Neuron (in vitro differentiated cells): ENCODE data around the gene PPP2R3A.
A peak's percentile ranks its signal among the peaks of the same experiment; 100 is the strongest.
"Not testable (repeated sequence)": the region's sequence is repeated elsewhere in the genome, so short reads cannot be mapped to it uniquely, and the experiment has no call there.

Experiments used
- H2AFZ ChIP-seq: one replicate; pipeline ENCODE4 v1.6.1; 2013; ENCODE audit warnings: low read depth, mild to moderate bottlenecking, inconsistent platforms, low read length, moderate library complexity
- H3K27me3 ChIP-seq: one replicate; pipeline ENCODE4 v1.6.1; 2013; ENCODE audit warnings: low read length; ENCODE audit not compliant: insufficient read depth
- H3K36me3 ChIP-seq: one replicate; pipeline ENCODE4 v1.6.1; 2013; ENCODE audit warnings: low read length; ENCODE audit not compliant: insufficient read depth
- H3K4me1 ChIP-seq: one replicate; pipeline ENCODE4 v1.6.1; 2013; ENCODE audit warnings: low read length; ENCODE audit not compliant: insufficient read depth
- H3K4me3 ChIP-seq: 2 replicates; pipeline ENCODE4 v1.5.1; 2013; ENCODE audit warnings: mild to moderate bottlenecking, low read length, moderate library complexity
- H3K9me3 ChIP-seq: one replicate; pipeline ENCODE4 v1.6.1; 2013; ENCODE audit warnings: low read length

PPP2R3A gene

GRCh38 chr3:136168236-136168635, 202.7 kb downstream of the PPP2R3A start:
- not testable (repeated sequence) for H3K36me3 ChIP-seq, H2AFZ ChIP-seq, H3K27me3 ChIP-seq, H3K4me1 ChIP-seq, H3K9me3 ChIP-seq, H3K4me3 ChIP-seq

- no peaks in the 10 kb centered on the region for H3K4me1 ChIP-seq
- H3K9me3 ChIP-seq = no peaks in the 10 kb centered on the region
- no peak overlapping the region for H3K4me3 ChIP-seq
- H3K27me3 ChIP-seq = no peaks in the 10 kb centered on the region
- H3K36me3 ChIP-seq = no peaks in the 10 kb centered on the region
- H2AFZ ChIP-seq = no peak overlapping the region
These were observed 205.6 kb downstream of the PPP2R3A start for GRCh38 chr3:136171097-136171542.

GRCh38 chr3:136173939-136174490, 208.5 kb downstream of the PPP2R3A start:
- no peaks in the 10 kb centered on the region for H3K4me1 ChIP-seq
- no peak overlapping the region for H2AFZ ChIP-seq
- H3K9me3 ChIP-seq = no peaks in the 10 kb centered on the region
- no peaks in the 10 kb centered on the region for H3K27me3 ChIP-seq
- no peaks in the 10 kb centered on the region for H3K36me3 ChIP-seq
- no peak overlapping the region for H3K4me3 ChIP-seq

- H3K36me3 ChIP-seq = no peaks in the 10 kb centered on the region
- no peak overlapping the region for H2AFZ ChIP-seq
- no peaks in the 10 kb centered on the region for H3K27me3 ChIP-seq
- no peak overlapping the region for H3K4me3 ChIP-seq
- no peaks in the 10 kb centered on the region for H3K4me1 ChIP-seq
- H3K9me3 ChIP-seq = no peaks in the 10 kb centered on the region
These were observed 212.3 kb downstream of the PPP2R3A start for GRCh38 chr3:136177876-136178275.

- H3K27me3 ChIP-seq = no peaks in the 10 kb centered on the region
- no peak overlapping the region for H3K4me3 ChIP-seq
- H2AFZ ChIP-seq = no peak overlapping the region
- no peaks in the 10 kb centered on the region for H3K9me3 ChIP-seq
- H3K36me3 ChIP-seq = no peaks in the 10 kb centered on the region
- H3K4me1 ChIP-seq = no peaks in the 10 kb centered on the region
These were observed 216.2 kb downstream of the PPP2R3A start for GRCh38 chr3:136181741-136182140.

- Histone ChIP-seq H3K9me3 (no peaks in the 10 kb centered on the region), H2AFZ (no peak overlapping the region), H3K4me3 (no peak overlapping the region), H3K36me3 (no peaks in the 10 kb centered on the region), H3K4me1 (no peaks in the 10 kb centered on the region), H3K27me3 (no peaks in the 10 kb centered on the region)
These were observed 219.2 kb downstream of the PPP2R3A start for GRCh38 chr3:136184703-136185102.

GRCh38 chr3:136186344-136186743, 220.8 kb downstream of the PPP2R3A start:
- Histone ChIP-seq H3K9me3 (no peaks in the 10 kb centered on the region), H3K27me3 (no peaks in the 10 kb centered on the region), H3K4me3 (no peak overlapping the region), H3K36me3 (no peaks in the 10 kb centered on the region), H2AFZ (no peak overlapping the region), H3K4me1 (no peaks in the 10 kb centered on the region)

- Histone ChIP-seq H3K4me3 (no peak overlapping the region), H2AFZ (no peak overlapping the region), H3K9me3 (no peaks in the 10 kb centered on the region), H3K36me3 (no peaks in the 10 kb centered on the region), H3K4me1 (peaks cover 3% of the 10 kb centered on the region), H3K27me3 (no peaks in the 10 kb centered on the region)
These were observed 221.3 kb downstream of the PPP2R3A start for GRCh38 chr3:136186846-136187245.

- H3K27me3 ChIP-seq = no peaks in the 10 kb centered on the region
- H3K4me3 ChIP-seq = no peak overlapping the region
These were observed 222.3 kb downstream of the PPP2R3A start for GRCh38 chr3:136187868-136188267.

GRCh38 chr3:136189043-136189442, 223.5 kb downstream of the PPP2R3A start:
- Histone ChIP-seq H3K4me1 (peaks cover 12% of the 10 kb centered on the region), H3K36me3 (no peaks in the 10 kb centered on the region), H3K4me3 (no peak overlapping the region), H3K27me3 (no peaks in the 10 kb centered on the region), H3K9me3 (no peaks in the 10 kb centered on the region), H2AFZ (no peak overlapping the region)

More at GRCh38 chr3:136187868-136188267, 222.3 kb downstream of the PPP2R3A start:
- Histone ChIP-seq H3K4me1 (peaks cover 11% of the 10 kb centered on the region), H3K36me3 (no peaks in the 10 kb centered on the region), H3K9me3 (no peaks in the 10 kb centered on the region), H2AFZ (no peak overlapping the region)

GRCh38 chr3:136189859-136190617, 224.5 kb downstream of the PPP2R3A start:
- no peaks in the 10 kb centered on the region for H3K27me3 ChIP-seq
- H3K4me3 ChIP-seq = no peak overlapping the region
- H3K36me3 ChIP-seq = no peaks in the 10 kb centered on the region
- H3K9me3 ChIP-seq = no peaks in the 10 kb centered on the region
- peaks cover 12% of the 10 kb centered on the region for H3K4me1 ChIP-seq
- no peak overlapping the region for H2AFZ ChIP-seq

GRCh38 chr3:136192195-136192594, 226.7 kb downstream of the PPP2R3A start:
- H3K36me3 ChIP-seq = not testable (repeated sequence)
- H3K4me3 ChIP-seq = peak overlapping the region; percentile 65
- peaks cover 12% of the 10 kb centered on the region for H3K4me1 ChIP-seq

GRCh38 chr3:136192831-136193230, 227.3 kb downstream of the PPP2R3A start:
- Histone ChIP-seq H3K27me3 (no peaks in the 10 kb centered on the region), H3K36me3 (no peaks in the 10 kb centered on the region), H3K9me3 (no peaks in the 10 kb centered on the region), H2AFZ (no peak overlapping the region), H3K4me1 (peaks cover 18% of the 10 kb centered on the region), H3K4me3 (peak overlapping the region; percentile 65)

More at GRCh38 chr3:136192195-136192594, 226.7 kb downstream of the PPP2R3A start:
- H3K9me3 ChIP-seq, H2AFZ ChIP-seq, H3K27me3 ChIP-seq: not testable (repeated sequence)
